ENCODE data around the gene PRPSAP1. TPM values are rescaled to one million over a fixed set of nuclear protein-coding genes. Genes with fewer than 3 reads are reported as not detected.
A peak's percentile ranks its signal among the peaks of the same experiment; 100 is the strongest.
"Not testable (repeated sequence)": the region's sequence is repeated elsewhere in the genome, so short reads cannot be mapped to it uniquely, and the experiment has no call there.

The PRPSAP1 gene
- total RNA-seq, 1 donor from 2014 or later: 68.5 TPM

- DNase-seq: no peak
- Mint-ChIP-seq H3K27me3 (ENCODE audit: unreplicated experiment) (peaks cover 12% of the 10 kb centered on the region), H3K4me3 (ENCODE audit: unreplicated experiment) (no peak overlapping the region), H3K9me3 (ENCODE audit: unreplicated experiment) (peaks cover 16% of the 10 kb centered on the region), H3K4me1 (ENCODE audit: low read depth, unreplicated experiment) (peaks cover 33% of the 10 kb centered on the region), H3K27ac (ENCODE audit: unreplicated experiment) (no peak overlapping the region), H3K36me3 (ENCODE audit: unreplicated experiment) (no peaks in the 10 kb centered on the region)
- no peak for TF ChIP-seq CTCF (IDR thresholded peaks at IDR 0.05; ENCODE audit: partially characterized antibody, unreplicated experiment)
These were observed 11.7 kb upstream of the PRPSAP1 start for GRCh38 chr17:76365256-76365903.

DNA sequence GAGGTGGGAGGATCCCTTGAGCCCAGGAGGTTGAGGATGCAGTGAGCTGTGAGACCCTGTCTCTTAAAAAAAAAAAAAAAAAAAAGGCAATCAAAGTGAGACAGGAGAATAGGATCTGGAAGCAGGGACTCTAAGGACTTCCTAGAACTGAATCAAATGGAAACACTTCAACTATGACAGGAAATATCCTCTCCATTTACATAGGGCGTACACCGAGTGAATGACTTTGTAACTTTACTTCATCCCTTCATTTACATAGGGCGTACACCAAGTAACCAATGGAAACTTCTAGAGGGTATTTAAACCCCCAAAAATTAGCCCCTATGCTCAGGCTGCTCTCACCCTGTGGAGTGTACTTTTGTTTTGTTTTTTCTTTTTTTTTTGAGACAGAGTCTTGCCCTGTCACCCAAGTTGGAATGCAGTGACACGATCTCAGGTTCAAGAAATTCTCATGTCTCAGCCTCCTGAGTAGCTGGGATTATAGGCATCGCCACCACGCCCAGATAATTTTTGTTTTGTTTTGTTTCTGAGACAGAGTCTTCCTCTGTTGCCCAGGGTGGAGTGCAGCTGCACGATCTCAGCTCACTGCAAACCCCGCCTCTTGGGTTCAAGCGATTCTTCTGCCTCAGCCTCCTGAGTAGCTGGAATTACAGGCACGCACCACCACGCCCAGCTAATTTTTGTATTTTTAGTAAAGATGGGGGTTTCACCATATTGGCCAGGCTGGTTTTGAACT is 9.6 kb upstream of the PRPSAP1 start:
- no peaks in the 10 kb centered on the region for H3K36me3 Mint-ChIP-seq (ENCODE audit: unreplicated experiment)
- TF ChIP-seq CTCF (IDR thresholded peaks at IDR 0.05; ENCODE audit: partially characterized antibody, unreplicated experiment): no peak
- peaks cover 3% of the 10 kb centered on the region for H3K9me3 Mint-ChIP-seq (ENCODE audit: unreplicated experiment)
- DNase-seq: no peak
- H3K27ac Mint-ChIP-seq (ENCODE audit: unreplicated experiment): no peak overlapping the region
- H3K4me1 Mint-ChIP-seq (ENCODE audit: low read depth, unreplicated experiment): peaks cover 23% of the 10 kb centered on the region
- no peak overlapping the region for H3K4me3 Mint-ChIP-seq (ENCODE audit: unreplicated experiment)
- H3K27me3 Mint-ChIP-seq (ENCODE audit: unreplicated experiment): peaks cover 10% of the 10 kb centered on the region

GRCh38 chr17:76360461-76360860 is 6.7 kb upstream of the PRPSAP1 start:
- no peak for DNase-seq
- Mint-ChIP-seq H3K9me3 (ENCODE audit: unreplicated experiment) (peaks cover 4% of the 10 kb centered on the region), H3K4me1 (ENCODE audit: low read depth, unreplicated experiment) (peaks cover 16% of the 10 kb centered on the region), H3K27ac (ENCODE audit: unreplicated experiment) (no peak overlapping the region), H3K4me3 (ENCODE audit: unreplicated experiment) (no peak overlapping the region), H3K27me3 (ENCODE audit: unreplicated experiment) (peaks cover 8% of the 10 kb centered on the region), H3K36me3 (ENCODE audit: unreplicated experiment) (no peaks in the 10 kb centered on the region)
- TF ChIP-seq CTCF (IDR thresholded peaks at IDR 0.05; ENCODE audit: partially characterized antibody, unreplicated experiment): no peak

DNA sequence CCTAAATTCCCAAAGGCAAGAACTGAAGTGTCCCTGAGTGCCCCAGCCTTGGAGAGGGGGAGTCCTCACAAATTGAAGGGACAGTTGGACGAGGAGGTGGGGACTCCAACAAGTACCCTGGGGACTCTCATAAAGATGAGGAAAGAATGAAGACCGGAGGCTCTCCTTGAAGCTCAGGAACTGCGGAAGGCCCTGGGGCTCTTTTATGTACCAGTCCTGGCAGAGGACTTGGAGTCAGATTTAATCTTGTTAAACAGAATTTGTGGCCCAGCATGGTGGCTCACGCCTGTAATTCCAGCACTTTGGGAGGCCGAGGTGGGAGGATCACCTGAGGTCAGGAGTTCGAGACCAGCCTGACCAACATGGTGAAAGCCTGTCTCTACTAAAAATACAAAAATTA is 6.1 kb upstream of the PRPSAP1 start:
- Mint-ChIP-seq H3K27ac (ENCODE audit: unreplicated experiment) (peak overlapping the region; percentile 25), H3K4me1 (ENCODE audit: low read depth, unreplicated experiment) (peaks cover 12% of the 10 kb centered on the region)
- not testable (repeated sequence) for H3K36me3 Mint-ChIP-seq (ENCODE audit: unreplicated experiment); H3K27me3 Mint-ChIP-seq (ENCODE audit: unreplicated experiment); H3K9me3 Mint-ChIP-seq (ENCODE audit: unreplicated experiment); DNase-seq; H3K4me3 Mint-ChIP-seq (ENCODE audit: unreplicated experiment)

GRCh38 chr17:76359375-76359774 is 5.7 kb upstream of the PRPSAP1 start:
- Mint-ChIP-seq H3K36me3 (ENCODE audit: unreplicated experiment) (no peaks in the 10 kb centered on the region), H3K4me1 (ENCODE audit: low read depth, unreplicated experiment) (peaks cover 13% of the 10 kb centered on the region), H3K27ac (ENCODE audit: unreplicated experiment) (no peak overlapping the region), H3K9me3 (ENCODE audit: unreplicated experiment) (peaks cover 3% of the 10 kb centered on the region), H3K27me3 (ENCODE audit: unreplicated experiment) (peaks cover 8% of the 10 kb centered on the region), H3K4me3 (ENCODE audit: unreplicated experiment) (no peak overlapping the region)
- TF ChIP-seq CTCF (IDR thresholded peaks at IDR 0.05; ENCODE audit: partially characterized antibody, unreplicated experiment): no peak
- no peak for DNase-seq
